ENCODE data around the gene CBLB. TPM values are rescaled to one million over a fixed set of nuclear protein-coding genes. Genes with fewer than 3 reads are reported as not detected.

CBLB gene
- total and polyA plus RNA-seq, 9 of the 15 experiments (the other 6 are each of a cell fraction or from before 2014, with no cell fraction given): 1.8 to 8.1 (median 5.3) TPM

DNA sequence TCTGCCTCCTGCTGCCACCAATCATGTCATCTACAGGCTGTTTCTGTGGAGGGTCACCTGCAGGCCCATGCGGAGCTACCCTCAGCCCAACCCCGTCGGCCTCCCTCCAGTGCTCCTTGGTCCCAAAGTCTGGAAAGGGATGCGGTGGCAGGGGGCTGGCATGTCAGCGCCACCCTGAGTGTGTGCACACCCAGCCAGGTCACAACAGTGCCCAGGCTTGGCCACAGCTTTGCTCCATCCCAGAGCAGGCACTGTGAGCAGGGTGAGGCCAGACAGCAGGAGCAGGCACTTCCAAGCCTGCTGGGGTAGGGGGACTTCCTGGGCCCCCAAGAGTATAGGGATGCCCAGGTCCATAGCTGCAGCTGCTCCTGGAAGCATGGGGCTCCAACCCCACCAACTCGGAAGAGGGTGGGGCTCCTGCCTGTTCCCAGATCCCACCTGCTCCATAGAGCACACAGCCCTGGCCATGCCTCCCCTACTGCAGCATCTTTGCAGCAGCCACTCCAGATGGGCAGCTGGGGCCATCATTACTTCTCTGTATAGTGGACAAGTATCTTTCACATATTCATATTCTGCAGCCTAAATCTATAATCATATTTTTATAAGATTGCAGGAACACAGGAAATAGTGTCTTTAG, 109.3 kb downstream of the CBLB start:
- ATAC-seq (no peak), DNase-seq (ENCODE audit: extremely low read depth in 1 of 4, low spot score in 3 of 4) (no peak), FAIRE-seq (no peak)
- H3K79me2 ChIP-seq (ENCODE audit: control insufficient read depth, insufficient read depth, low read length): no peaks in the 10 kb centered on the region
- H3K27ac ChIP-seq (ENCODE audit: extremely low read depth, low read depth, low read length): no peak overlapping the region
- no peaks in the 10 kb centered on the region for H3K9me3 ChIP-seq (replicated peaks; ENCODE audit: control insufficient read depth, insufficient read depth, low read depth, low read length)
- H3K4me3 ChIP-seq: no peak overlapping the region
- intact Hi-C loops (cut with micrococcal nuclease) (no loop called here), in situ Hi-C loops (cut with MboI) (no loop called here)
- ChIA-PET CTCF (ENCODE audit: low intra/inter-chr PET ratio) (no interaction called here), POLR2A (no interaction called here)
- WGBS (ENCODE audit: insufficient coverage, low coverage, missing lambda C conversion rate): 73% methylated on average over 3 of the region's 6 CpGs
- H3K4me2 ChIP-seq (ENCODE audit: insufficient read depth, low read length): no peak overlapping the region
- H3K27me3 ChIP-seq (ENCODE audit: control insufficient read depth in 2 of 2, insufficient read depth in 2 of 2, low read length in 2 of 2): no peaks in the 10 kb centered on the region
- no peaks in the 10 kb centered on the region for H3K4me1 ChIP-seq (replicated peaks in 1 of 2; ENCODE audit: control insufficient read depth in 2 of 2, insufficient read depth in 2 of 2, low read length in 2 of 2)
- no peak overlapping the region for H3K9ac ChIP-seq (ENCODE audit: insufficient read depth in 1 of 2, low read depth in 2 of 2, low read length in 2 of 2)
- no peak for TF ChIP-seq TSHZ1 (CRISPR knock-in tag; IDR thresholded peaks at IDR 0.05)
- no peaks in the 10 kb centered on the region for H3K9me1 ChIP-seq (ENCODE audit: control insufficient read depth, insufficient read depth, low read length)
- no peaks in the 10 kb centered on the region for H4K20me1 ChIP-seq (replicated peaks; ENCODE audit: control insufficient read depth, insufficient read depth, low read length)
- H2AFZ ChIP-seq (ENCODE audit: low read depth, low read length): no peak overlapping the region
- BruUV-seq (replicated peaks): no TSS peak
- no peaks in the 10 kb centered on the region; the same call in 2 of the 3 replicates for H3K36me3 ChIP-seq (ENCODE audit: control insufficient read depth, insufficient read depth, low read length)

GRCh38 chr3:105758451-105758850, 110.4 kb downstream of the CBLB start:
- CTCF ChIA-PET (ENCODE audit: low intra/inter-chr PET ratio): no interaction called here

More at GRCh38 chr3:105758451-105758850, 110.4 kb downstream of the CBLB start:
- H3K4me2 ChIP-seq (ENCODE audit: insufficient read depth, low read length): no peak overlapping the region
- intact Hi-C loops (cut with micrococcal nuclease): no loop called here
- no peaks in the 10 kb centered on the region for H4K20me1 ChIP-seq (replicated peaks; ENCODE audit: control insufficient read depth, insufficient read depth, low read length)
- H3K79me2 ChIP-seq (ENCODE audit: control insufficient read depth, insufficient read depth, low read length): no peaks in the 10 kb centered on the region
- FAIRE-seq (no peak), DNase-seq (ENCODE audit: extremely low read depth in 1 of 4, low spot score in 3 of 4) (no peak), ATAC-seq (no peak)
- no peak overlapping the region for H3K9ac ChIP-seq (ENCODE audit: insufficient read depth in 1 of 2, low read depth in 2 of 2, low read length in 2 of 2)
- POLR2A ChIA-PET: no interaction called here
- in situ Hi-C loops (cut with MboI): no loop called here
- no peaks in the 10 kb centered on the region for H3K9me3 ChIP-seq (replicated peaks; ENCODE audit: control insufficient read depth, insufficient read depth, low read depth, low read length)
- H3K27me3 ChIP-seq (ENCODE audit: control insufficient read depth in 2 of 2, insufficient read depth in 2 of 2, low read length in 2 of 2): no peaks in the 10 kb centered on the region
- H2AFZ ChIP-seq (ENCODE audit: low read depth, low read length): no peak overlapping the region
- WGBS (ENCODE audit: insufficient coverage, low coverage, missing lambda C conversion rate): 72% methylated on average over 8 of the region's 9 CpGs
- TF ChIP-seq, protein P1, sequence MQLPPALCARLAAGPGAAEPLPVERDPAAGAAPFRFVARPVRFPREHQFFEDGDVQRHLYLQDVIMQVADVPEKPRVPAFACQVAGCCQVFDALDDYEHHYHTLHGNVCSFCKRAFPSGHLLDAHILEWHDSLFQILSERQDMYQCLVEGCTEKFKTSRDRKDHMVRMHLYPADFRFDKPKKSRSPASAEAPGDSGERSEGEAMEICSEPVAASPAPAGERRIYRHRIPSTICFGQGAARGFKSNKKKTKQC (CRISPR knock-in tag; IDR thresholded peaks at IDR 0.05): no peak
- H3K4me3 ChIP-seq: no peak overlapping the region
- H3K9me1 ChIP-seq (ENCODE audit: control insufficient read depth, insufficient read depth, low read length): no peaks in the 10 kb centered on the region
- no peaks in the 10 kb centered on the region for H3K4me1 ChIP-seq (replicated peaks in 1 of 2; ENCODE audit: control insufficient read depth in 2 of 2, insufficient read depth in 2 of 2, low read length in 2 of 2)
- no TSS peak for BruUV-seq (replicated peaks)
- no peaks in the 10 kb centered on the region for H3K36me3 ChIP-seq (ENCODE audit: control insufficient read depth, insufficient read depth, low read length)
- no peak overlapping the region for H3K27ac ChIP-seq (ENCODE audit: extremely low read depth, low read depth, low read length)

All from K562 (cell line).